Nephron (organoid): ENCODE data around the gene RAD51AP1.
A peak's percentile ranks its signal among the peaks of the same experiment; 100 is the strongest.

Experiments used
- H3K27ac Mint-ChIP-seq, 3 experiments: 2 replicates each; pipeline ENCODE4 v1.8.0; 2020; ENCODE audit warnings: mixed read lengths in 3 of 3, mild to moderate bottlenecking in 2 of 3, moderate library complexity in 1 of 3
- H3K27me3 Mint-ChIP-seq: 2 replicates; pipeline ENCODE4 v1.8.0; 2021; ENCODE audit warnings: low read depth, mild to moderate bottlenecking, moderate library complexity, mixed read lengths
- H3K36me3 Mint-ChIP-seq: 2 replicates; pipeline ENCODE4 v1.8.0; 2020; ENCODE audit warnings: low read depth, mixed read lengths
- H3K4me1 Mint-ChIP-seq: 2 replicates; pipeline ENCODE4 v1.8.0; 2020; ENCODE audit warnings: mixed read lengths
- H3K4me3 Mint-ChIP-seq, 3 experiments: 2 replicates each; pipeline ENCODE4 v1.8.0; 2020; ENCODE audit warnings: mild to moderate bottlenecking in 3 of 3, mixed read lengths in 3 of 3, moderate library complexity in 2 of 3
- H3K9me3 Mint-ChIP-seq: 2 replicates; pipeline ENCODE4 v1.8.0; 2020; ENCODE audit warnings: mixed read lengths
- CTCF ChIP-seq, 3 experiments: fragments of 200-600 bp; sonication (generic); IDR thresholded peaks; one replicate each; pipeline ENCODE4 v1.5.0; 2021; ENCODE audit warnings: antibody characterized with exemption in 3 of 3; ENCODE audit not compliant: unreplicated experiment in 3 of 3

The RAD51AP1 gene

GRCh38 chr12:4538207-4539160 is at the start of gene RAD51AP1:
TSS of gene RAD51AP1 (plus strand) at chr12:4538890. CDS start at chr12:4538940, 50 bp downstream.
- Mint-ChIP-seq H3K27me3 (no peaks in the 10 kb centered on the region), H3K36me3 (peaks cover 5% of the 10 kb centered on the region), H3K27ac (peak within 1 kb of the TSS; percentile 98 to 99 (median 99)), H3K9me3 (no peaks in the 10 kb centered on the region), H3K4me1 (peaks cover 26% of the 10 kb centered on the region), H3K4me3 (peak within 1 kb of the TSS; percentile 97 to 100 (median 99))
- no peak for TF ChIP-seq CTCF (IDR thresholded peaks at IDR 0.05; ENCODE audit: unreplicated experiment in 3 of 3)

GRCh38 chr12:4489556-4489955 is 49.1 kb upstream of the RAD51AP1 start:
- Mint-ChIP-seq H3K36me3 (peaks cover 18% of the 10 kb centered on the region), H3K4me3 (no peak overlapping the region), H3K27ac (no peak overlapping the region), H3K9me3 (no peaks in the 10 kb centered on the region), H3K4me1 (no peaks in the 10 kb centered on the region), H3K27me3 (no peaks in the 10 kb centered on the region)
- no peak for TF ChIP-seq CTCF (IDR thresholded peaks at IDR 0.05; ENCODE audit: unreplicated experiment in 3 of 3)

- no peaks in the 10 kb centered on the region for H3K9me3 Mint-ChIP-seq
- H3K36me3 Mint-ChIP-seq: peaks cover 23% of the 10 kb centered on the region
- no peak overlapping the region for H3K27ac Mint-ChIP-seq
- H3K4me1 Mint-ChIP-seq: no peaks in the 10 kb centered on the region
- H3K27me3 Mint-ChIP-seq: no peaks in the 10 kb centered on the region
- TF ChIP-seq CTCF (IDR thresholded peaks at IDR 0.05; ENCODE audit: unreplicated experiment in 3 of 3): no peak
- H3K4me3 Mint-ChIP-seq: no peak overlapping the region
These were observed 47.7 kb upstream of the RAD51AP1 start for GRCh38 chr12:4490973-4491372.

- H3K27ac Mint-ChIP-seq: no peak overlapping the region
- H3K27me3 Mint-ChIP-seq: no peaks in the 10 kb centered on the region
- no peaks in the 10 kb centered on the region for H3K4me1 Mint-ChIP-seq
- no peak overlapping the region for H3K4me3 Mint-ChIP-seq
- H3K36me3 Mint-ChIP-seq: peaks cover 59% of the 10 kb centered on the region
- no peaks in the 10 kb centered on the region for H3K9me3 Mint-ChIP-seq
- TF ChIP-seq CTCF (IDR thresholded peaks at IDR 0.05; ENCODE audit: unreplicated experiment in 3 of 3): no peak
These were observed 42.4 kb upstream of the RAD51AP1 start for GRCh38 chr12:4496145-4496838.

GRCh38 chr12:4499186-4499585 is 39.5 kb upstream of the RAD51AP1 start:
- Mint-ChIP-seq H3K4me3 (no peak overlapping the region), H3K4me1 (no peaks in the 10 kb centered on the region), H3K9me3 (no peaks in the 10 kb centered on the region), H3K27me3 (no peaks in the 10 kb centered on the region), H3K36me3 (peaks cover 74% of the 10 kb centered on the region), H3K27ac (no peak overlapping the region)
- TF ChIP-seq CTCF (IDR thresholded peaks at IDR 0.05; ENCODE audit: unreplicated experiment in 3 of 3): no peak
